ENCODE measurements around the gene AFAP1L1.

AFAP1L1 gene

GRCh38 chr5:149240354-149240998 is 31.2 kb upstream of the AFAP1L1 start:
- Histone ChIP-seq H3K9ac (ENCODE audit: low read depth, low read length) (no peak overlapping the region), H3K36me3 (ENCODE audit: insufficient read depth, low read length) (peaks cover 96% of the 10 kb centered on the region), H3K4me2 (ENCODE audit: low read length) (no peak overlapping the region), H3K4me3 (ENCODE audit: low read length) (no peak overlapping the region), H3K4me1 (ENCODE audit: control insufficient read depth, insufficient read depth, low read length) (peaks cover 4% of the 10 kb centered on the region), H3K27me3 (ENCODE audit: control insufficient read depth, insufficient read depth, low read length) (no peaks in the 10 kb centered on the region), H3K9me3 (replicated peaks; ENCODE audit: low read length) (no peaks in the 10 kb centered on the region)

GRCh38 chr5:149242339-149242738 is 29.3 kb upstream of the AFAP1L1 start:
- H3K9ac ChIP-seq (ENCODE audit: low read depth, low read length): no peak overlapping the region
- no peak overlapping the region for H3K4me2 ChIP-seq (ENCODE audit: low read length)
- H3K36me3 ChIP-seq (ENCODE audit: insufficient read depth, low read length): peaks cover 97% of the 10 kb centered on the region
- no peaks in the 10 kb centered on the region for H3K9me3 ChIP-seq (replicated peaks; ENCODE audit: low read length)
- H3K4me1 ChIP-seq (ENCODE audit: control insufficient read depth, insufficient read depth, low read length): peaks cover 4% of the 10 kb centered on the region
- H3K4me3 ChIP-seq (ENCODE audit: low read length): no peak overlapping the region
- no peaks in the 10 kb centered on the region for H3K27me3 ChIP-seq (ENCODE audit: control insufficient read depth, insufficient read depth, low read length)

- peaks cover 95% of the 10 kb centered on the region for H3K36me3 ChIP-seq (ENCODE audit: insufficient read depth, low read length)
- no peak overlapping the region for H3K4me3 ChIP-seq (ENCODE audit: low read length)
- no peaks in the 10 kb centered on the region for H3K4me1 ChIP-seq (ENCODE audit: control insufficient read depth, insufficient read depth, low read length)
- no peak overlapping the region for H3K9ac ChIP-seq (ENCODE audit: low read depth, low read length)
- no peaks in the 10 kb centered on the region for H3K9me3 ChIP-seq (replicated peaks; ENCODE audit: low read length)
- no peaks in the 10 kb centered on the region for H3K27me3 ChIP-seq (ENCODE audit: control insufficient read depth, insufficient read depth, low read length)
- no peak overlapping the region for H3K4me2 ChIP-seq (ENCODE audit: low read length)
These were observed 24.8 kb upstream of the AFAP1L1 start for GRCh38 chr5:149246906-149247305.

GRCh38 chr5:149247726-149248125 is 23.9 kb upstream of the AFAP1L1 start:
- Histone ChIP-seq H3K36me3 (ENCODE audit: insufficient read depth, low read length) (peaks cover 95% of the 10 kb centered on the region), H3K4me3 (ENCODE audit: low read length) (no peak overlapping the region), H3K9ac (ENCODE audit: low read depth, low read length) (no peak overlapping the region), H3K4me2 (ENCODE audit: low read length) (no peak overlapping the region), H3K27me3 (ENCODE audit: control insufficient read depth, insufficient read depth, low read length) (no peaks in the 10 kb centered on the region), H3K4me1 (ENCODE audit: control insufficient read depth, insufficient read depth, low read length) (no peaks in the 10 kb centered on the region), H3K9me3 (replicated peaks; ENCODE audit: low read length) (no peaks in the 10 kb centered on the region)

GRCh38 chr5:149251546-149251945 is 20.1 kb upstream of the AFAP1L1 start:
- H3K9me3 ChIP-seq (replicated peaks; ENCODE audit: low read length): no peaks in the 10 kb centered on the region
- H3K4me2 ChIP-seq (ENCODE audit: low read length): no peak overlapping the region
- H3K4me1 ChIP-seq (ENCODE audit: control insufficient read depth, insufficient read depth, low read length): peaks cover 10% of the 10 kb centered on the region
- peaks cover 79% of the 10 kb centered on the region for H3K36me3 ChIP-seq (ENCODE audit: insufficient read depth, low read length)
- H3K4me3 ChIP-seq (ENCODE audit: low read length): no peak overlapping the region
- no peak overlapping the region for H3K9ac ChIP-seq (ENCODE audit: low read depth, low read length)
- H3K27me3 ChIP-seq (ENCODE audit: control insufficient read depth, insufficient read depth, low read length): no peaks in the 10 kb centered on the region

GRCh38 chr5:149254506-149254905 is 17.2 kb upstream of the AFAP1L1 start:
- no peaks in the 10 kb centered on the region for H3K9me3 ChIP-seq (replicated peaks; ENCODE audit: low read length)
- H3K27me3 ChIP-seq (ENCODE audit: control insufficient read depth, insufficient read depth, low read length): no peaks in the 10 kb centered on the region
- no peak overlapping the region for H3K4me2 ChIP-seq (ENCODE audit: low read length)
- H3K4me3 ChIP-seq (ENCODE audit: low read length): no peak overlapping the region
- H3K4me1 ChIP-seq (ENCODE audit: control insufficient read depth, insufficient read depth, low read length): peaks cover 14% of the 10 kb centered on the region
- H3K9ac ChIP-seq (ENCODE audit: low read depth, low read length): no peak overlapping the region
- peaks cover 69% of the 10 kb centered on the region for H3K36me3 ChIP-seq (ENCODE audit: insufficient read depth, low read length)

GRCh38 chr5:149256451-149256850 is 15.2 kb upstream of the AFAP1L1 start:
- Histone ChIP-seq H3K27me3 (ENCODE audit: control insufficient read depth, insufficient read depth, low read length) (no peaks in the 10 kb centered on the region), H3K4me1 (ENCODE audit: control insufficient read depth, insufficient read depth, low read length) (peaks cover 14% of the 10 kb centered on the region), H3K4me2 (ENCODE audit: low read length) (no peak overlapping the region), H3K9ac (ENCODE audit: low read depth, low read length) (no peak overlapping the region), H3K4me3 (ENCODE audit: low read length) (no peak overlapping the region), H3K9me3 (replicated peaks; ENCODE audit: low read length) (no peaks in the 10 kb centered on the region), H3K36me3 (ENCODE audit: insufficient read depth, low read length) (peaks cover 50% of the 10 kb centered on the region)

- Histone ChIP-seq H3K4me2 (ENCODE audit: low read length) (no peak overlapping the region), H3K4me3 (ENCODE audit: low read length) (no peak overlapping the region), H3K9me3 (replicated peaks; ENCODE audit: low read length) (no peaks in the 10 kb centered on the region), H3K4me1 (ENCODE audit: control insufficient read depth, insufficient read depth, low read length) (peaks cover 17% of the 10 kb centered on the region), H3K27me3 (ENCODE audit: control insufficient read depth, insufficient read depth, low read length) (no peaks in the 10 kb centered on the region), H3K36me3 (ENCODE audit: insufficient read depth, low read length) (peaks cover 43% of the 10 kb centered on the region), H3K9ac (ENCODE audit: low read depth, low read length) (no peak overlapping the region)
These were observed 14.5 kb upstream of the AFAP1L1 start for GRCh38 chr5:149257131-149257530.

GRCh38 chr5:149257889-149258705 is 13.6 kb upstream of the AFAP1L1 start:
- H3K4me1 ChIP-seq (ENCODE audit: control insufficient read depth, insufficient read depth, low read length): peaks cover 19% of the 10 kb centered on the region
- H3K9me3 ChIP-seq (replicated peaks; ENCODE audit: low read length): no peaks in the 10 kb centered on the region
- H3K4me3 ChIP-seq (ENCODE audit: low read length): no peak overlapping the region
- peaks cover 34% of the 10 kb centered on the region for H3K36me3 ChIP-seq (ENCODE audit: insufficient read depth, low read length)
- H3K4me2 ChIP-seq (ENCODE audit: low read length): no peak overlapping the region
- H3K9ac ChIP-seq (ENCODE audit: low read depth, low read length): no peak overlapping the region
- no peaks in the 10 kb centered on the region for H3K27me3 ChIP-seq (ENCODE audit: control insufficient read depth, insufficient read depth, low read length)

GRCh38 chr5:149260761-149261160 is 10.9 kb upstream of the AFAP1L1 start:
- H3K4me2 ChIP-seq (ENCODE audit: low read length): no peak overlapping the region
- no peak overlapping the region for H3K4me3 ChIP-seq (ENCODE audit: low read length)
- H3K9ac ChIP-seq (ENCODE audit: low read depth, low read length): no peak overlapping the region
- H3K4me1 ChIP-seq (ENCODE audit: control insufficient read depth, insufficient read depth, low read length): peaks cover 15% of the 10 kb centered on the region
- H3K9me3 ChIP-seq (replicated peaks; ENCODE audit: low read length): no peaks in the 10 kb centered on the region
- H3K36me3 ChIP-seq (ENCODE audit: insufficient read depth, low read length): peaks cover 19% of the 10 kb centered on the region
- no peaks in the 10 kb centered on the region for H3K27me3 ChIP-seq (ENCODE audit: control insufficient read depth, insufficient read depth, low read length)

- Histone ChIP-seq H3K27me3 (ENCODE audit: control insufficient read depth, insufficient read depth, low read length) (no peaks in the 10 kb centered on the region), H3K4me1 (ENCODE audit: control insufficient read depth, insufficient read depth, low read length) (peaks cover 11% of the 10 kb centered on the region), H3K9ac (ENCODE audit: low read depth, low read length) (no peak overlapping the region), H3K36me3 (ENCODE audit: insufficient read depth, low read length) (peaks cover 16% of the 10 kb centered on the region), H3K9me3 (replicated peaks; ENCODE audit: low read length) (no peaks in the 10 kb centered on the region), H3K4me3 (ENCODE audit: low read length) (no peak overlapping the region), H3K4me2 (ENCODE audit: low read length) (no peak overlapping the region)
These were observed 10.4 kb upstream of the AFAP1L1 start for GRCh38 chr5:149261246-149261645.

GRCh38 chr5:149262315-149262714 is 9.3 kb upstream of the AFAP1L1 start:
- H3K36me3 ChIP-seq (ENCODE audit: insufficient read depth, low read length): peaks cover 16% of the 10 kb centered on the region
- H3K9me3 ChIP-seq (replicated peaks; ENCODE audit: low read length): no peaks in the 10 kb centered on the region
- H3K9ac ChIP-seq (ENCODE audit: low read depth, low read length): no peak overlapping the region
- peaks cover 8% of the 10 kb centered on the region for H3K4me1 ChIP-seq (ENCODE audit: control insufficient read depth, insufficient read depth, low read length)
- no peak overlapping the region for H3K4me3 ChIP-seq (ENCODE audit: low read length)
- no peak overlapping the region for H3K4me2 ChIP-seq (ENCODE audit: low read length)
- H3K27me3 ChIP-seq (ENCODE audit: control insufficient read depth, insufficient read depth, low read length): no peaks in the 10 kb centered on the region

All from skeletal muscle satellite cell (primary cell).